Measurements from ENCODE around the gene MFSD8. TPM values are rescaled to one million over a fixed set of nuclear protein-coding genes. Genes with fewer than 3 reads are reported as not detected.
"Not testable (repeated sequence)": the region's sequence is repeated elsewhere in the genome, so short reads cannot be mapped to it uniquely, and the experiment has no call there.

The MFSD8 gene
- total RNA-seq, 1 donor from 2014 or later: 12.3 TPM

DNA sequence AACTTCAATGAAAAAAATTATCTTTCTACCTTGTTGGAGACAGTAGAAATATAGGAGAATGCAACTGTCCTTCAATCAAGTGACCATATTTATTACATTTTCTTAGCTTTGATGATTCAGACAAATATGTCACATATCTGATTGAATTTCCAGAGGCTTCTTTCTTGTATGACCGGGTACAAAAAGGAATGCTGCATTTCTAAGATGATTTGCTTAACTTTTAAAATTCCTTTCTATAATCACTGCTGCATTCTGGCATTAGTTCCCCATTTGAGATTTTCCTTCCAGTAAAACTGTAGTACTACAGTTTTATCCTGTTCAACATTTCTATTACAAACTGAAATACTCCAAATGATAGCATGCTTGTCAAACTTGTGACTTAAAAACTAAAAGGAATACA lies 5.2 kb downstream of the MFSD8 start:
- Histone ChIP-seq H3K9me3 (replicated peaks) (no peaks in the 10 kb centered on the region), H3K27ac (replicated peaks) (no peak overlapping the region), H3K27me3 (ENCODE audit: low read depth) (no peaks in the 10 kb centered on the region), H3K36me3 (peaks cover 20% of the 10 kb centered on the region), H3K4me3 (no peak overlapping the region), H3K4me1 (peaks cover 25% of the 10 kb centered on the region)
- DNase-seq: no peak
- TF ChIP-seq, protein P1, sequence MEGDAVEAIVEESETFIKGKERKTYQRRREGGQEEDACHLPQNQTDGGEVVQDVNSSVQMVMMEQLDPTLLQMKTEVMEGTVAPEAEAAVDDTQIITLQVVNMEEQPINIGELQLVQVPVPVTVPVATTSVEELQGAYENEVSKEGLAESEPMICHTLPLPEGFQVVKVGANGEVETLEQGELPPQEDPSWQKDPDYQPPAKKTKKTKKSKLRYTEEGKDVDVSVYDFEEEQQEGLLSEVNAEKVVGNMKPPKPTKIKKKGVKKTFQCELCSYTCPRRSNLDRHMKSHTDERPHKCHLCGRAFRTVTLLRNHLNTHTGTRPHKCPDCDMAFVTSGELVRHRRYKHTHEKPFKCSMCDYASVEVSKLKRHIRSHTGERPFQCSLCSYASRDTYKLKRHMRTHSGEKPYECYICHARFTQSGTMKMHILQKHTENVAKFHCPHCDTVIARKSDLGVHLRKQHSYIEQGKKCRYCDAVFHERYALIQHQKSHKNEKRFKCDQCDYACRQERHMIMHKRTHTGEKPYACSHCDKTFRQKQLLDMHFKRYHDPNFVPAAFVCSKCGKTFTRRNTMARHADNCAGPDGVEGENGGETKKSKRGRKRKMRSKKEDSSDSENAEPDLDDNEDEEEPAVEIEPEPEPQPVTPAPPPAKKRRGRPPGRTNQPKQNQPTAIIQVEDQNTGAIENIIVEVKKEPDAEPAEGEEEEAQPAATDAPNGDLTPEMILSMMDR (IDR thresholded peaks at IDR 0.05; ENCODE audit: borderline replicate concordance): no peak
- intact Hi-C loops (cut with micrococcal nuclease): no loop called here

DNA sequence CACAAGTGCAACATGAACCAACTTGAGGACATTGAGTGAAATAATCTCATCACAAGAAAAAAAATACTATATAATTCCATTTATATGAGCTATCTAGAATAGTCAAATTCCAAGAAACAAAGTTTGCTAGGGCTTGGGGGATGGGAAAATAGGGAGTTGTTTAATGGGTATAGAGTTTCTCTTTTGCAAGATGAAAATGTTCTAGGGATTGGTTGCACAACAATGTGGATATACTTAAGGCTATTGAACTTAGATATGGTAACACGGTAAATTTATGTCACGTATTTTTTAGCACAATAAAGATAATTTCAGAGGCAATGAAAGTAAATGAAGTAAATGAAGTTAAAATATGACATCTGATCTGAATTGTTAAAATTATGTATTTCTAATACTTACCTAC lies 7.9 kb downstream of the MFSD8 start:
- no peaks in the 10 kb centered on the region for H3K9me3 ChIP-seq (replicated peaks)
- TF ChIP-seq, protein P1 (IDR thresholded peaks at IDR 0.05; ENCODE audit: borderline replicate concordance): no peak

DNA sequence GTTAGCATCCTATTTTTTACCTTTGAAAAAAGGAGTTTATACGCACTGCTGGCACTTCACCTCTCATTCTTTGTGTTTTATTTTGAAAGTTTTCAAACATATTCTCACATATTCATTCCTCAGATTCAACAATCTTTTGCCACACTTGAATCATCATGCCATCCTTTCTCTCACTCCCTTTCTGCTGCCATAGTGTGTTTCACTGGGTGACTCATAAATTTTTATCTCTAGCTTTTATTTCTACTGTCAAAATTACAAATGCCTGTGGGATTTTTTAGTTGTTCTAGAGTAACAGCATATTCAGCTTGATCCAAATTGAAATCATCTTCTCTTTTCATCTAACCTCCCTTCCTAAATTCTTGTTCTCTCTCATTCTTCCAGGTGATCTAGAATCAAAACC lies 28.0 kb downstream of the MFSD8 start:
- Histone ChIP-seq H3K27me3 (ENCODE audit: low read depth) (no peaks in the 10 kb centered on the region), H3K4me3 (no peak overlapping the region), H3K4me1 (no peaks in the 10 kb centered on the region), H3K36me3 (peaks cover 16% of the 10 kb centered on the region), H3K9me3 (replicated peaks) (no peaks in the 10 kb centered on the region), H3K27ac (replicated peaks) (no peak overlapping the region)
- TF ChIP-seq, protein P1 (IDR thresholded peaks at IDR 0.05; ENCODE audit: borderline replicate concordance): no peak
- intact Hi-C loops (cut with micrococcal nuclease): no loop called here
- DNase-seq: no peak

More for the DNA sequence above, 7.9 kb downstream of the MFSD8 start:
- H3K27me3 ChIP-seq (ENCODE audit: low read depth): no peaks in the 10 kb centered on the region
- peaks cover 2% of the 10 kb centered on the region for H3K4me1 ChIP-seq
- no peak overlapping the region for H3K4me3 ChIP-seq
- no peak for DNase-seq
- H3K36me3 ChIP-seq: peaks cover 25% of the 10 kb centered on the region
- H3K27ac ChIP-seq (replicated peaks): no peak overlapping the region
- intact Hi-C loops (cut with micrococcal nuclease): no loop called here

DNA sequence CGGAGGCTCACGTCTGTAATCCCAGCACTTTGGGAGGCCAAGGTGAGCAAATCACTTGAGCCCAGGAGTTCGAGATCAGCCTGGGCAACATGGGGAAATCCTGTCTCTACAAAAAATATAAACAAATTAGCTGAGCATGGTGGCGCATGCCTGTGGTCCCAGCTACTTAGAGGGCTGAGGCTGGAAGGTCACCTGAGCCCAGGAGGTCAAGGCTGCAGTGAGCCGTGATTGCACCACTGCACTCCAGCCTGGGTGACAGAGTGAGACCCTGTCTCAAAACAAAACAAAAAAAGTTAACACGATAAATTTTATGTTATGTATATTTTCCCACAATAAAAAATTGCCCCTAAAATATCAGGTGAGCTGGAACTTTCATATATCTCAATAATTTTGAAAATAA lies 33.1 kb downstream of the MFSD8 start:
- H3K27me3 ChIP-seq (ENCODE audit: low read depth); H3K4me1 ChIP-seq; H3K4me3 ChIP-seq; H3K9me3 ChIP-seq (replicated peaks); intact Hi-C loops (cut with micrococcal nuclease); DNase-seq; H3K27ac ChIP-seq (replicated peaks): not testable (repeated sequence)
- H3K36me3 ChIP-seq: peaks cover 32% of the 10 kb centered on the region

DNA sequence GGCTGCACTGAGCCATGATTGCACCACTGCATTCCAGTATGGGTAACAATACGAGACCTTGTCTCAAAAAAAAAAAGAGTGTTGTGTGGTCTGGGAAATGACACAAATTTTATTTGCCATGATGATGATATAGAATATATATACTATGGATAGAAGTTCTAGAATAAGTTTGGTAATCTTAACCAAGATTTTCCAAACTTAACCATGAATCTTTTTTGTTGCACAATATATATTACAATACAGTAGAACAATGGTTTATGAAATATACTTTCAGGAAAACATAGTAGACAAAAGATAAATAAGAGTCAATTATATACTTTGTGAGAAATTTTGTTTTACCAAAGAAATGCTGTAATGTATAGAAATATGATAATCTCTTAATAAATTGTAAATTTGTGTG lies 34.8 kb downstream of the MFSD8 start:
- Histone ChIP-seq H3K4me3 (no peak overlapping the region), H3K27me3 (ENCODE audit: low read depth) (no peaks in the 10 kb centered on the region), H3K36me3 (peaks cover 41% of the 10 kb centered on the region), H3K4me1 (peaks cover 3% of the 10 kb centered on the region), H3K9me3 (replicated peaks) (no peaks in the 10 kb centered on the region), H3K27ac (replicated peaks) (no peak overlapping the region)
- TF ChIP-seq, protein P1 (IDR thresholded peaks at IDR 0.05; ENCODE audit: borderline replicate concordance): no peak
- intact Hi-C loops (cut with micrococcal nuclease): no loop called here
- no peak for DNase-seq

DNA sequence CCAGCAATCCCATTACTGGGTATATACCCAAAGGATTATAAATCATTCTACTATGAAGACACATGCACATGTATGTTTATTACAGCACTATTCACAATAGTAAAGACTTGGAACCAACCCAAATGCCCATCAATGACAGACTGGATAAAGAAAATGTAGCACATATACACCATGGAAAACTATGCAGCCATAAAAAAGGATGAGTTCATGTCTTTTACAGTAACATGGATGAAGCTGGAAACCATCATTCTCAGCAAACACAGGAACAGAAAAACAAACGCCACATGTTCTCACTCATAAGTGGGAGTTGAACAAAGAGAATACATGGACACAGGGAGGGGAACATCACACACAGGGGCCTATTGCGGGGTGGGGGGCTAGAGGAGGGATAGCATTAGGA lies 39.3 kb downstream of the MFSD8 start:
- H3K4me3 ChIP-seq; intact Hi-C loops (cut with micrococcal nuclease); H3K4me1 ChIP-seq; H3K27ac ChIP-seq (replicated peaks); H3K27me3 ChIP-seq (ENCODE audit: low read depth); H3K9me3 ChIP-seq (replicated peaks); DNase-seq: not testable (repeated sequence)
- peaks cover 52% of the 10 kb centered on the region for H3K36me3 ChIP-seq

DNA sequence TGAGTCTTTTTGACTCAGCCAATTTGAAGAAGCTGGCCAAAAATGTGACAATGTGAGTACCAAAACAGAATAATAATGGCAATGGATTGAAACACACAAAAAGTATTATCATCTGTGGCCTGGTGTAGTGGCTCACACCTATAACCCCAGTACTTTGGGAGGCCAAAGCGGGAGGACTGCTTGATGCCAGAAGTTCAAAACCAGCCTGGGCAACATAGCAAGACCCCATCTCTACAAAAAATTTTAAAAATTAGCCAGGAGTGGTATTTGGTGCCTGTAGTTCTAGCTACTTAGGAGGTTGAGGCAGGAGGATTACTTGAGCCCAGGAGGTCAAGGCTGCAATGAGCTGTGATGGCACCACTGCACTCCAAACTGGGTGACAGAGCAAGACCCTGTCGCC lies 42.7 kb downstream of the MFSD8 start:
- DNase-seq: no peak
- H3K4me1 ChIP-seq: peaks cover 4% of the 10 kb centered on the region
- intact Hi-C loops (cut with micrococcal nuclease): no loop called here
- H3K27ac ChIP-seq (replicated peaks): no peak overlapping the region
- no peaks in the 10 kb centered on the region for H3K27me3 ChIP-seq (ENCODE audit: low read depth)
- H3K4me3 ChIP-seq: no peak overlapping the region
- TF ChIP-seq, protein P1 (IDR thresholded peaks at IDR 0.05; ENCODE audit: borderline replicate concordance): no peak
- H3K36me3 ChIP-seq: peaks cover 64% of the 10 kb centered on the region
- H3K9me3 ChIP-seq (replicated peaks): no peaks in the 10 kb centered on the region

Data from left ventricle myocardium inferior (tissue), 1 donor.